Chondrocyte (in vitro differentiated cells): ENCODE measurements around the gene APRT. TPM values are rescaled to one million over a fixed set of nuclear protein-coding genes. Genes with fewer than 3 reads are reported as not detected.
A peak's percentile ranks its signal among the peaks of the same experiment; 100 is the strongest.

Experiments used
- DNase-seq: peaks from one replicate; pipeline ENCODE4 v3.0.0; 2021; ENCODE audit warnings: mixed read lengths, low spot score
- H3K27ac Mint-ChIP-seq: one replicate; pipeline ENCODE4 v1.8.0; 2021; ENCODE audit warnings: mild to moderate bottlenecking, moderate library complexity, mixed read lengths; ENCODE audit not compliant: unreplicated experiment
- H3K27me3 Mint-ChIP-seq: 2 replicates; pipeline ENCODE4 v1.8.0; 2021; ENCODE audit warnings: low read depth, mixed read lengths
- H3K36me3 Mint-ChIP-seq: 2 replicates; pipeline ENCODE4 v1.8.0; 2021; ENCODE audit warnings: low read depth, mixed read lengths
- H3K4me1 Mint-ChIP-seq: 2 replicates; pipeline ENCODE4 v1.8.0; 2021; ENCODE audit warnings: low read depth, mild to moderate bottlenecking, mixed read lengths
- H3K4me3 Mint-ChIP-seq: one replicate; pipeline ENCODE4 v1.8.0; 2021; ENCODE audit warnings: mild to moderate bottlenecking, moderate library complexity, mixed read lengths; ENCODE audit not compliant: unreplicated experiment
- H3K9me3 Mint-ChIP-seq: 2 replicates; pipeline ENCODE4 v1.8.0; 2021; ENCODE audit warnings: low read depth, mixed read lengths
- CTCF ChIP-seq: fragments of 200-600 bp; sonication (generic); IDR thresholded peaks from 2 replicates; pipeline ENCODE4 v1.5.0; 2021; ENCODE audit warnings: antibody characterized with exemption, mild to moderate bottlenecking, moderate library complexity
- total RNA-seq: library from RNA; stranded (reverse); gene quantifications from 3 replicates; pipeline ENCODE4 v1.2.1, GENCODE V29; 2021

APRT gene
- total RNA-seq, 1 donor from 2014 or later: 68.8 TPM

- Mint-ChIP-seq H3K27me3 (no peaks in the 10 kb centered on the region), H3K4me1 (peaks cover 24% of the 10 kb centered on the region), H3K27ac (no peak overlapping the region), H3K9me3 (no peaks in the 10 kb centered on the region), H3K36me3 (no peaks in the 10 kb centered on the region), H3K4me3 (no peak overlapping the region)
- TF ChIP-seq CTCF: no peak
- DNase-seq: no peak
These were observed 24.0 kb downstream of the APRT start for GRCh38 chr16:88787579-88788314.

- no peaks in the 10 kb centered on the region for H3K27me3 Mint-ChIP-seq
- no peak for DNase-seq
- peaks cover 37% of the 10 kb centered on the region for H3K4me1 Mint-ChIP-seq
- peak; percentile 98 for TF ChIP-seq CTCF
- H3K9me3 Mint-ChIP-seq: no peaks in the 10 kb centered on the region
- H3K36me3 Mint-ChIP-seq: no peaks in the 10 kb centered on the region
- H3K4me3 Mint-ChIP-seq: peak within 1 kb of the TSS; percentile 79
- H3K27ac Mint-ChIP-seq: peak within 1 kb of the TSS; percentile 89
These were observed 26.4 kb downstream of the APRT start, which contains the start of gene PIEZO1 for GRCh38 chr16:88785106-88785924. Gene PIEZO1, minus strand, starts transcription at chr16:88785220. Its CDS starts 256 bp downstream, at chr16:88784964.

GRCh38 chr16:88784856-88785105 is 26.9 kb downstream of the APRT start:
- H3K27ac Mint-ChIP-seq: no peak overlapping the region
- peaks cover 40% of the 10 kb centered on the region for H3K4me1 Mint-ChIP-seq
- DNase-seq: no peak
- H3K36me3 Mint-ChIP-seq: no peaks in the 10 kb centered on the region
- no peaks in the 10 kb centered on the region for H3K27me3 Mint-ChIP-seq
- no peak for TF ChIP-seq CTCF
- H3K9me3 Mint-ChIP-seq: no peaks in the 10 kb centered on the region
- H3K4me3 Mint-ChIP-seq: peak overlapping the region; percentile 79

- Mint-ChIP-seq H3K4me1 (peaks cover 45% of the 10 kb centered on the region), H3K27me3 (no peaks in the 10 kb centered on the region), H3K4me3 (peak overlapping the region; percentile 79), H3K36me3 (no peaks in the 10 kb centered on the region), H3K9me3 (no peaks in the 10 kb centered on the region), H3K27ac (peak overlapping the region; percentile 89)
- TF ChIP-seq CTCF: peak; percentile 78
- DNase-seq: peak; percentile 86
These were observed 27.5 kb downstream of the APRT start for GRCh38 chr16:88784074-88784855.
